ENCODE measurements around the gene RBM11. TPM values are rescaled to one million over a fixed set of nuclear protein-coding genes. Genes with fewer than 3 reads are reported as not detected.

RBM11 gene
- total and polyA plus RNA-seq, 10 donors: 0.93 to 3.7 (median 2.8) TPM

- Histone ChIP-seq H3K4me1 (peaks cover 0 to 11% (median 3%) of the 10 kb centered on the region in 6 donors), H3K4me3 (peak overlapping the region in 3 of 8 donors; percentile 23 to 54 (median 31)), H3K27me3 (replicated peaks in 1 of 7) (peaks cover 0 to 12% (median 0%) of the 10 kb centered on the region in 7 donors), H3K27ac (no peak overlapping the region), H3K36me3 (no peaks in the 10 kb centered on the region), H3K9me3 (no peaks in the 10 kb centered on the region)
- intact Hi-C loops (cut with DNase I; ENCODE audit: low total_unique reads): no loop called here
- WGBS, 5 donors: 26 to 55% (median 32%) methylated on average over 32 to 39 of the region's 39 CpGs
- TF ChIP-seq CTCF (IDR thresholded peaks at IDR 0.05 in 8 of 11, conservative IDR thresholded peaks at IDR 0.05 in 3 of 11) (no peak), POLR2A (IDR thresholded peaks at IDR 0.05) (no peak), POLR2AphosphoS5 (IDR thresholded peaks at IDR 0.05) (peak in 2 of 3 donors; percentile 49 to 61)
- DNase-seq: peak; percentile 82
These were observed 58.0 kb downstream of the RBM11 start for GRCh38 chr21:14273736-14274538.

- H3K27me3 ChIP-seq (replicated peaks in 1 of 7): peaks cover 0 to 17% (median 0%) of the 10 kb centered on the region in 7 donors
- 80 to 93% (median 86%) methylated on average over 4 of the region's 4 CpGs for WGBS, 5 donors
- no peaks in the 10 kb centered on the region for H3K36me3 ChIP-seq
- H3K4me3 ChIP-seq: no peak overlapping the region
- H3K27ac ChIP-seq: no peak overlapping the region
- H3K9me3 ChIP-seq: no peaks in the 10 kb centered on the region
- TF ChIP-seq CTCF (IDR thresholded peaks at IDR 0.05 in 8 of 11, conservative IDR thresholded peaks at IDR 0.05 in 3 of 11) (no peak), POLR2A (IDR thresholded peaks at IDR 0.05) (no peak), POLR2AphosphoS5 (IDR thresholded peaks at IDR 0.05) (no peak)
- intact Hi-C loops (cut with DNase I; ENCODE audit: low total_unique reads): no loop called here
- DNase-seq: no peak
- H3K4me1 ChIP-seq: peaks cover 0 to 11% (median 3%) of the 10 kb centered on the region in 6 donors
These were observed 59.8 kb downstream of the RBM11 start for GRCh38 chr21:14275702-14276205.

Other genes starting within 250 kb of the RBM11 start
- not detected for gene LIPI, start 5.2 kb upstream of the RBM11 start, total RNA-seq
- gene LIPI, start 5.2 kb upstream of the RBM11 start, polyA plus RNA-seq: not detected
- 10 to 100 TPM; 18.3 to 37.1 (median 23.4) TPM for gene HSPA13, start 167.0 kb downstream of the RBM11 start, total RNA-seq
- 1 to 10 TPM; 3.4 to 4.9 (median 4.9) TPM for gene HSPA13, start 167.0 kb downstream of the RBM11 start, polyA plus RNA-seq

Data from spleen (tissue), 11 donors.